ENCODE results near the gene MED29. TPM values are rescaled to one million over a fixed set of nuclear protein-coding genes. Genes with fewer than 3 reads are reported as not detected.
"Not testable (repeated sequence)": the region's sequence is repeated elsewhere in the genome, so short reads cannot be mapped to it uniquely, and the experiment has no call there.

MED29 gene
- total RNA-seq, 1 experiment from 2014 or later: 20.7 TPM

DNA sequence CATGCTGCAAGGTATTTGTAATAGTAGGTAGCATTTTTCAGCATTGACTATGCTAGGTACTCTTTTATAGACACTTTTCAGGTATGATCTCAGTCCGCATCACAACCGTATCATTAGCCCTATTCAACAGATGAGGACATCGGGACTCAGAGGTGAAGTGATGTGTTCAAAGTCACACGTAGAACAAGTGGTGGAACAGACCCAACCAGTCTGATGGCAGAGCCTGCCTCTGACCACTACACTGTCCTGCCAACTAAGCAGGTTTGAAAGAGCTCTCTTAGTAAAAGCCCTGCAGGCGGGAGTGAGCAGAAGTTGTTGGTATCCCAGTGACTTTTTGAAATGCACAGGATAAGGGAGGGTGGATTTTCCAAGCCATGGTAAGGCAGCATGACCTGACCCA, 20.4 kb upstream of the MED29 start:
- no peak for DNase-seq (ENCODE audit: low read depth)

GRCh38 chr19:39372047-39372802, 19.0 kb upstream of the MED29 start:
- DNase-seq (ENCODE audit: low read depth): peak; percentile 74

GRCh38 chr19:39372941-39373340, 18.2 kb upstream of the MED29 start:
- no peak for DNase-seq (ENCODE audit: low read depth)

DNA sequence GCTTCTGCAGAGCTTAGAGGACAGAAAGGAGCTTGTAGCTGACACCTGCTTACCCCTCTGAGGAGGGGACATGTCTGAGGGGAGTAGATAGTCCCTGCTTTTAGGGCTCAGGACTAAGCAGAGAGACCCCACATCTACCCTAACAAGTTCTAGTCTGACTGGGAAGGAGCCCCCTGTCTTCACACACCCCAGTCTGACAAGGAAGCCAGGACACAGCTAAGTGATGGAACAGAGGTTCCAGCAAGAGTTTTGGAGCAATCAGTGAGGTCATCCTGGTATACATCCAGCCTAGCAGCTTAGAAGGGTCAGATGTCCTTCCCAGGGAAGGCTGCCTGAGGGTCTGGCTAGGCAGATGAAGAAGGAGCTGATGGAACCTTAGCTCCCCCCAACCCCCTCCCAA, 15.2 kb upstream of the MED29 start:
- no peak for DNase-seq (ENCODE audit: low read depth)

GRCh38 chr19:39377373-39378362, 13.5 kb upstream of the MED29 start:
- no peak for DNase-seq (ENCODE audit: low read depth)

GRCh38 chr19:39379366-39379765, 11.8 kb upstream of the MED29 start:
- not testable (repeated sequence) for DNase-seq (ENCODE audit: low read depth)

DNA sequence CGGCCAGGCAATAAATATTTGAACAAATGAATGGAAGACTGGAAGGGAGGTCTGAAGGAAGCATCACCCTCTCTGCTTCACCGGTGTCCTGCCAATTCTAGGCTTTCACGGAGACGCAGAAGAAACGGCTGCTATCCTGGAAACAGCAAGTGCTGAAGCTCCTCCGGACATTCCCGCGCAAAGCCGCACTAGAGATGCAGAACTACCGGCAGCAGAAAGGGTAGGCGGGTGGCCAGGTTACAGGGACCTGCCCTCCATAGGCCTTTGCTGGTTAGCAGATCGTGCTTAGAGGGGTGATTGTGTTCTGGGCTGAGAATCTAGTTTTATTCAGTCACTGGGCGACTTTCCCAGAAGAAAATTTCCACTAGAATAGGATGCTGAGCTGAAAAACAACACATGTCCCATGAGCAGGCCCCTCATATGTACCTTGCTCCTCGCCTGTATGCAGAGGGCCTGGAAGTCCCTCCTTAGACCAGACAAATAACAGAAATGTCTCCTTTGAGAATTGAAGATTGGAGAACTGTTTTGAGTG, 11.2 kb upstream of the MED29 start:
- no peak for DNase-seq (ENCODE audit: low read depth)

GRCh38 chr19:39380521-39381502, 10.4 kb upstream of the MED29 start:
- no peak for DNase-seq (ENCODE audit: low read depth)

GRCh38 chr19:39381910-39382611, 9.1 kb upstream of the MED29 start:
- no peak for DNase-seq (ENCODE audit: low read depth)

- DNase-seq (ENCODE audit: low read depth): no peak
These were observed 8.0 kb upstream of the MED29 start for GRCh38 chr19:39382991-39383828.

DNA sequence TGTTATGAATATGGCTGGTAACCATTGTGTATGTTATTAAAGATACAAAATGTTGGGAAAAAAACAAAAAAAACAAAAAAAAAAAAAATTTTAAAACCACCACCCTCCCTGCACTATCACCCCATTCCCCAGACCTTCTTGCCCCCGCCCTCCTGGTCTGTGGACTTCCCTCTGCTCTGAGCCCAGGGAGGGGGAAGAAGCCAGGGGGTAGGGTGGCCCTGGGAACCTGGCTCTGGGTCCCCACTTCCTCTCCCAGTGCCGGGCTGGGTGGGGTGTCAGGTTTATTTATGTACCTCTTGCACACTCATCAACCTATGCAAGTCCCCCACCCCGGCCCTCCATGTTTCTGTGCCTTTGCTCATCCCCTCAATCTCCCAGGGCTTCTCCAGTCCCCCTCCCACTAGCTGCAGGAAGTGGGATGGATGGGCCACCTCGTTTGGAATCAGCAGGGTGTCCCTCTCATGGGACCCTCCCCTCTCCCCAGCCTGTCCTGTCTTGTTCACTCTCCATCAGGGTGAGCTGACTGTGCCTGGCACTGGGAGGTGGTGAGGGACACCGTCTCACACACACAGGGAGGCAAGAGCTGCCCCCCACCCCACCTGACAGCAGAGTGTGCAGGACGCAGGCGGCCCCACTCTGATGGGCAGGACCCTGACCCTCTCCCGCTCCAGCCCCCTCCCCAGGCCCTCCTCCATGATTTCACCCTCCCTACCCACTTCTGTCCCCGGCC, 6.2 kb upstream of the MED29 start:
- DNase-seq (ENCODE audit: low read depth): no peak

GRCh38 chr19:39385629-39386411, 5.4 kb upstream of the MED29 start:
- DNase-seq (ENCODE audit: low read depth): no peak

DNA sequence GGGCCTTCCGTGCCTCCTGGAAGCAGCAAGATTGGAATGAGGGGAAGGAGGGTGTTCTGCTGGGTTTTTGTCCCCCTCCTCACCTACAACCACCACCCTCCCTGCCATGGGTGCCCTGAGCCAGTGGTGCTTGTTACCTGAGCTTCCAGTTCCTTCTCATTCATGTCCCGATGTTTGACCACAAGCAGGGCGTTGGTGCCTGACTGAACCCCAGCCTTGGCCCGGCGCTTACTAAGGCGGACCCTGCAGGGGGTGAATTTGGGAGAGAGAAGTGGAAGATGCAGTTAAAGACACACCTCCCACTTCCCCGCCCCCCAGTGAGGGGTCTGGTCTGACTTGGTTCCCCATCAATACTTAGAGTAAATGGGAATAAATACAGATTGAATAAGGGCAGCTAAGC, 4.6 kb upstream of the MED29 start:
- DNase-seq (ENCODE audit: low read depth): no peak

GRCh38 chr19:39388657-39389056, 2.5 kb upstream of the MED29 start:
- DNase-seq (ENCODE audit: low read depth): no peak

- DNase-seq (ENCODE audit: low read depth): no peak
These were observed 1.4 kb upstream of the MED29 start for GRCh38 chr19:39389631-39390414.

GRCh38 chr19:39390451-39390750, 777 bp upstream of the MED29 start:
- no peak for DNase-seq (ENCODE audit: low read depth)
